ENCODE measurements around the gene EPHA2.

EPHA2 gene

DNA sequence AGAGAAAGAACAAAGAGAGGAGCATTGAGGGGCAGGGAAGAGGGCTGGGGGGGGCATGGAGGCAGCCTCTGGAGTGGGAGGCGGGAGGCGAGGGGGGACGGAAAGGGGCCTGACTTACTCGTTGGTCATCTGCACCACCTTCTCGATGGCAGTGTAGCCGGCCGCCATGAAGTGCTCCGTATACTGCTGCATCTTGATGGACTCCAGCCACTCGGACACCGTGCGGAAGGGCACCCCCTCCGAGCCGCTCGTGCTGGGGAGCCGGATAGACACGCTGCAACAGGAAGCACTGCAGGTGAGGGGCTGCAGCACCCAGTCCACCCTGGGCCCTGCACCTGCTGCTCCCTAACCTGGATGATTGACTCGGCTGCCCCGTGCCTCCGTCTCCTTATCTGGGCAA lies 26.6 kb downstream of the EPHA2 start:
- H3K27ac Mint-ChIP-seq: no peak overlapping the region
- no peaks in the 10 kb centered on the region for H3K9me3 Mint-ChIP-seq
- no peak overlapping the region for H3K4me3 Mint-ChIP-seq
- peaks cover 12% of the 10 kb centered on the region for H3K4me1 Mint-ChIP-seq
- TF ChIP-seq, protein P1, sequence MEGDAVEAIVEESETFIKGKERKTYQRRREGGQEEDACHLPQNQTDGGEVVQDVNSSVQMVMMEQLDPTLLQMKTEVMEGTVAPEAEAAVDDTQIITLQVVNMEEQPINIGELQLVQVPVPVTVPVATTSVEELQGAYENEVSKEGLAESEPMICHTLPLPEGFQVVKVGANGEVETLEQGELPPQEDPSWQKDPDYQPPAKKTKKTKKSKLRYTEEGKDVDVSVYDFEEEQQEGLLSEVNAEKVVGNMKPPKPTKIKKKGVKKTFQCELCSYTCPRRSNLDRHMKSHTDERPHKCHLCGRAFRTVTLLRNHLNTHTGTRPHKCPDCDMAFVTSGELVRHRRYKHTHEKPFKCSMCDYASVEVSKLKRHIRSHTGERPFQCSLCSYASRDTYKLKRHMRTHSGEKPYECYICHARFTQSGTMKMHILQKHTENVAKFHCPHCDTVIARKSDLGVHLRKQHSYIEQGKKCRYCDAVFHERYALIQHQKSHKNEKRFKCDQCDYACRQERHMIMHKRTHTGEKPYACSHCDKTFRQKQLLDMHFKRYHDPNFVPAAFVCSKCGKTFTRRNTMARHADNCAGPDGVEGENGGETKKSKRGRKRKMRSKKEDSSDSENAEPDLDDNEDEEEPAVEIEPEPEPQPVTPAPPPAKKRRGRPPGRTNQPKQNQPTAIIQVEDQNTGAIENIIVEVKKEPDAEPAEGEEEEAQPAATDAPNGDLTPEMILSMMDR (IDR thresholded peaks at IDR 0.05): no peak
- H3K27me3 Mint-ChIP-seq (ENCODE audit: low read depth, poor library complexity): no peaks in the 10 kb centered on the region
- DNase-seq: no peak
- H3K36me3 Mint-ChIP-seq (ENCODE audit: low read depth): peaks cover 52% of the 10 kb centered on the region

DNA sequence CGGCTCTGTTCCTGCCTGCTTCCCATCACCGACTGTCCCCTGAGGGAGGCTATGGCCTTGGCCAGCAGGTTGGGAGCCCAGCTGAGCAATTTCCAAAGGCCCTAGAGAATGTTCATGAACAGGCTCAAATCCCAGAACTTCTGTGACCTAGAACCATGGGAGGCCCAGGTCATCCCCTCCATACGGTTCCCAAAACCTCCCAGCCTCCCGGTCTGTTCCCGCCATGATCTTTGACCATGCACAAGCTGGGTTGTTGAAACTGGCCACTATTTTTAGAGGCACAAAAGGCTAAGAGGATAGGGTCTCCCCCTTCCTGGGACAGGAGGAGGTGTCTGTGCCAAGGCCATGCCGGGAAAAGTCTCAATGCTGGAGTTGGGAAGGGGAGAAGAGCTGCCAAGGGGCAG lies 27.5 kb downstream of the EPHA2 start:
- Mint-ChIP-seq H3K4me3 (no peak overlapping the region), H3K4me1 (peaks cover 22% of the 10 kb centered on the region), H3K9me3 (no peaks in the 10 kb centered on the region), H3K36me3 (ENCODE audit: low read depth) (peaks cover 54% of the 10 kb centered on the region), H3K27ac (peak overlapping the region; percentile 45), H3K27me3 (ENCODE audit: low read depth, poor library complexity) (no peaks in the 10 kb centered on the region)
- TF ChIP-seq, protein P1 (IDR thresholded peaks at IDR 0.05): no peak
- no peak for DNase-seq

DNA sequence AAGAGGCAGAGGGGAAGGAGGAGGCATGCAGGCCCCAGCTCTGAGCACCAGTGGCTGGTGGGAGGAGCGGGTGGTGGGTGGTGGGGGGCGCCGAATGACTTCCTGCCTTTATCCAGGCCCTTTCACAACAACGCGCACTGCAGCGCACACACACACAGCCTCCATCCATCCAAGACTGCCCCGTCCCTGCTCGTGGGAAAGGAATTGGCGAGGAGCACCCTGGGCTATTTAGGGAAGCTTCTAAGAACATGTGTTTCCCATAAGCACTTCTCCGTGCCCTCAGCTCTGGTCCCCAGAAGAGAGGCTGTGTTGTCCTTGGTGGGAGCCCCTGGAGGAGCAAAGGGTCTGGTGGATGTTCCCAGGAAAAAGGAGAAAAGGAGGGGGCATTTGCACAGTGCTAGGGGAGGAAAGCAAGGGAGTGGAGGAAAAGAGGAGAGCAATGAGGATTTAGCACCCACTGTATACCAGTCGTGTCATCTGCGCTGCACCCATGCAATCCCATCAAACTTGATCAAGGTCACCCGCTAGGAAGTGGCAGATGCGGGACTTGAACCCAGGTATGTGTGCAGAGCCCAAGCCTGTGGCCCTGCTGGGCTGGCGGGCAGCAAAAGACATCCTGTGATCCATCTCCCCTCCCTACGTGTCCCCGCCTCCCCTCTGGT lies 28.1 kb downstream of the EPHA2 start:
- TF ChIP-seq, protein P1 (IDR thresholded peaks at IDR 0.05): no peak
- Mint-ChIP-seq H3K36me3 (ENCODE audit: low read depth) (peaks cover 51% of the 10 kb centered on the region), H3K4me3 (no peak overlapping the region), H3K27ac (peak overlapping the region; percentile 7), H3K27me3 (ENCODE audit: low read depth, poor library complexity) (peaks cover 2% of the 10 kb centered on the region), H3K4me1 (peaks cover 28% of the 10 kb centered on the region), H3K9me3 (no peaks in the 10 kb centered on the region)
- no peak for DNase-seq

DNA sequence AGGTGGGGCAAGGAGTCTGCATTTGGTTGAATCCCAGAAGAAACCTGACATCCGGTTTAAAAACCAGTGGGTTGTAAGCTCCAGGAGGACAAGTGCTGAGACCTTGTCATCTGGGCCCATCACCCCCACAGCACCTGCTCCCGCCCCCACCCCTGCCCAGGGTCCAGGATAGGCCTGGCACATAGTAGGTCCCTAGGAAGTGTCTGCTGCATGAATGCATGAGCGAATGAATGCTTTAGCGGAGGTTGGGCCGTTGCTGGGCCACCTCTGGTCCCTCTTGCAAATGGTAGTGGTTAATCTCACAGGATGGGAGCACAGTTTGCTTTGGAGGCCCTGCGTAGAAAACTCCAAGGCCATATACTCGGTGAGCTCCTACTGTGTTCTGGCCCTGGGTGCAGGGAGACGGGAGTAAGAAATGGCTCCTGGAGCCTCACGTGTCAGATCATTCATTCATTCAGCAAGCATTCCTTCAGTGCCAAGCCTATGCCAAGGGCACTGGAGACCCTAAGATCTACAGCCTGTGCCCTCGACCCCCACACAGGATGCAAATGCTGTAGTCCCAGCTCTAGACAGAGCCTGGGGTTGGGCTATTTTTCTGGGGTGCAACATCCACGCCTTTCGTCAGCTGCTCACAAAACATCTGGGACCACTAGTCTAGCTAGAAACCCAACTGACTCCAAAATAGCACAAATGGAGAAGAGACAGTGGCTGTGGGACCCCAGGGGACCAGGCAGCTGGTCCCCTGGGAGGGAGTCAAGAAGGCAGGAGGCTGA lies 28.9 kb downstream of the EPHA2 start:
- Mint-ChIP-seq H3K9me3 (no peaks in the 10 kb centered on the region), H3K4me3 (no peak overlapping the region), H3K4me1 (peaks cover 36% of the 10 kb centered on the region), H3K36me3 (ENCODE audit: low read depth) (peaks cover 51% of the 10 kb centered on the region), H3K27ac (no peak overlapping the region), H3K27me3 (ENCODE audit: low read depth, poor library complexity) (peaks cover 4% of the 10 kb centered on the region)
- TF ChIP-seq, protein P1 (IDR thresholded peaks at IDR 0.05): no peak
- DNase-seq: no peak

DNA sequence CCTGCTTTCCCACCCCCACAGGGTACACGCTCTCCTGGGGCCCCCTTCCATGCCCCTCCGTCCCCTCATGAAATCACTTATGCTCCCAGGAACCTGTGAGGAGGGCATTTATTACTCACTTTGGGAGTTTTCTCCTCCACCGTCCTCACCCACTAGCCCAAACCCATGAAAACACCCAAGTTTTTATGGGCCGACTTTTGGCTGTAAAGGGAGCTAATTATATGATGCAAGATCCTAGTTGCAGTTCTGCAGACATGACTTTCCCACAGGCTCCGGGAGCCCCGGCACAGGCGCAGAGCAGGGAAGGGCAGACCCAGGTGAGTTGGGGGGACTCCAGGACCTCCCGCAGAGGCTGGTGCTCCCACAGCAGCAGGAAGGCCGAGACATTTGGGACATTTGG lies 29.7 kb downstream of the EPHA2 start:
- H3K9me3 Mint-ChIP-seq: no peaks in the 10 kb centered on the region
- peaks cover 50% of the 10 kb centered on the region for H3K36me3 Mint-ChIP-seq (ENCODE audit: low read depth)
- no peak overlapping the region for H3K27ac Mint-ChIP-seq
- DNase-seq: no peak
- peaks cover 4% of the 10 kb centered on the region for H3K27me3 Mint-ChIP-seq (ENCODE audit: low read depth, poor library complexity)
- TF ChIP-seq, protein P1 (IDR thresholded peaks at IDR 0.05): no peak
- H3K4me1 Mint-ChIP-seq: peaks cover 44% of the 10 kb centered on the region
- no peak overlapping the region for H3K4me3 Mint-ChIP-seq

Measured in nephron progenitor cell (in vitro differentiated cells).